ENCODE measurements around the gene RPS16.

Gene RPS16

DNA sequence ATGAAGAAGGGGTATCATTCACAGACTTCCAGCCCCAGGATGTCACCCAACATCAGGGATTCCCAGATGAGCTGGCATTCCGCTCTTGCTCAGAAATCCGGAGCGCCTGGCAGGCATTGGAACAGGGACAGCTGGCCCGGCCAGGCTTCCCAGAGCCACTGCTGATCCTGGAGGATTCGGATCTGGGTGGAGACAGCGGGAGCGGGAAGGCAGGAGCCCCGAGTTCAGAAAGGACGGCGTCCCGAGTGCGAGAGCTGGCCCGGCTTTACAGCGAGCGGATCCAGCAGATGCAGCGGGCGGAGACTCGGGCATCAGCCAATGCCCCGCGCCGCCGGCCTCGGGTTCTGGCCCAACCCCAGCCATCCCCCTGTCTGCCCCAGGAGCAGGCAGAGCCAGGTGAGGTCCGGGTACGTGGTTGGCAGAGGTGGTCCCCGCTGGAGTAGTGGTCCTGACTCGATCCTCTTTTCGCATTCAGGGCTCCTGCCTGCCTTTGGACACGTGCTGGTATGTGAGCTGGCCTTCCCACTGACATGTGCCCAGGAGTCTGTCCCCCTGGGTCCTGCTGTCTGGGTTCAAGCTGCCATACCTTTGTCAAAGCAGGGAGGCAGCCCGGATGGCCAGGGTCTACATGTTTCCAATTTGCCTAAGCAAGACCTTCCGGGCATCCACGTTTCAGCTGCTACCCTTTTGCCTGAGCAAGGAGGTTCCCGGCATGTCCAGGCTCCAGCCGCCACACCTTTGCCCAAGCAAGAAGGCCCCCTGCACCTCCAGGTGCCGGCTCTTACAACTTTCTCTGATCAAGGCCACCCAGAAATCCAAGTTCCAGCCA is 12.3 kb downstream of the RPS16 start:
- in situ Hi-C loops (cut with HindIII; ENCODE audit: low sequenced_read_pairs) = no loop called here

DNA sequence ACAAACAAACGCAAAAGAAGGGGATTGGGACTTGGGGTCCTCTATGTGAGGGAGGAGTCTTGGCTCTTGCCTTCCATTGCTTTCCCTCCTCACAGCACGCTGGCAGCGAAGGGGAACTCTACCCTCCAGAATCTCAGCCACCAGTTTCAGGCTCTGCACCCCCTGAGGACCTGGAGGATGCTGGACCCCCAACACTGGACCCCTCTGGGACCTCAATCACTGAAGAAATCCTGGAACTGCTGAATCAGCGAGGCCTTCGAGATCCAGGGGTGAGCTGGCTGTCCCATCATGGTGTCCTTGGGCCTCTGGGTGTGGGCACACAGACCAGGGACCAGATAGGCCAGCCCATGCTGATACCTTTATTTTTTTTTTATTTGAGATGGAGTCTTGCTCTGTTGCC is 13.7 kb downstream of the RPS16 start:
- in situ Hi-C loops (cut with HindIII; ENCODE audit: low sequenced_read_pairs) = no loop called here

DNA sequence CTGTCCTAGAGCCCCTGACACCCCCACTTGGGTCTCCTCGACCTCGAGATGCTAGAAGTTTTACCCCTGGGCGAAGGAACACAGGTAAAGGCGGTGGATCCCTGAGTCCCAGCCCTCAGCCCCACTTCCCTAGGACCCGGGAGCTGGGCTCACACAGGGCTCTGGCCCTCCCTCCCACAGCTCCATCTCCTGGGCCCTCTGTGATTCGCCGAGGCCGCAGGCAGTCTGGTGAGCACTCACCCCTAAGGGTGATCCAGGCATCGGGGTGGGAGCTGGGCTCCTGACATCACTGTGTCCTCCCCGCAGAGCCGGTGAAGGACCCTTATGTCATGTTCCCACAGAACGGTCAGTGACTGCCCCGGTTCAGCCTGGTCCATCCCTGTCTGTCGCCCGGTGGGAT is 15.0 kb downstream of the RPS16 start:
- in situ Hi-C loops (cut with HindIII; ENCODE audit: low sequenced_read_pairs) = no loop called here

DNA sequence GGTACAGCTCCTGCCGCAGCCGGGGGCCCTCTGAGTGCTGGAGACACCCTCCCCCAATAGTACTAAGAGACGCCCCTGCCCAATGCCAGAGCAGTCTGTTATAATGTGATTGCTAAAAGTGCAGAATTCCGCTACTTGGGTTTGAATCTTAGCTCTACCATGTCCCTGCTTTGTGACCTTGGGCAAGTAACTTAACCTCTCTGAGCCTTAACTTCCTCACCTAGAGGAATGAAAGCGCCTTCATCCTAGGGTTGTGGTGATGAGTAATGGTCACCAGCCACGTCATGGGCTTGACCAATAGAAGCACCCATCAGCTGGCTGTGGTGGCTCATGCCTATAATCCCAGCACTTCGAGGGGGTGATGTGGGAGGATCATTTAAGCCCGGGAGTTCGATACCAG is 16.7 kb downstream of the RPS16 start:
- in situ Hi-C loops (cut with HindIII; ENCODE audit: low sequenced_read_pairs) = no loop called here

DNA sequence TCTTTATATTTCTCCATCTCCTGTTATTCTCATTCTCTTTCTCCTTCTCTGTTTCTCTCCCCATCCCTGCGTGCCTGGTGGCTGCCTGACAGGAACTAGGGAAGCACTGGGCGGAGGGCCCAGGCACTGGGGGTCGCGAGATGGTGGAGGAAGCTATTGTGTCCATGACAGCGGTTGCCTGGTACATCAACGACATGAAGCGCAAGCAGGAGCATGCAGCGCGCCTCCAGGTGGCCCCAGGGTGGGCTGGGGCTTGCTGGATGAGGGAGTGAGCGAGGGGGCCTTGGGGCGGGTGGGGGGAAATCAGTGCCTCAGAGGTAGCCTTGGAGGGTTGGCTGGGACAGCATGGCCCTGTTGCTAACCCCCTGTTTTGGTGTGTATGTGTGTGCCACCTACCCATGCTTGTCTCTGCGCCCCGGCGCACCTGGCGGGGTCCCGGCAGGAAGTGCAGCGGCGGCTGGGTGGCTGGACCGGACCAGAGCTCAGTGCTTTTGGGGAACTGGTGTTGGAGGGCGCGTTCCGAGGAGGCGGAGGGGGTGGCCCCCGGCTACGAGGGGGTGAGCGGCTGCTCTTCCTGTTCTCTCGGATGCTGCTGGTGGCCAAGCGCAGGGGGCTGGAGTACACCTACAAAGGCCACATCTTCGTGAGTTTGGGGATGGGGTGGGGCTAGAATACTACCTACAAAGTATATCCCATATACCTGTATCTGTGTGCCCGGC is 18.1 kb downstream of the RPS16 start:
- in situ Hi-C loops (cut with HindIII; ENCODE audit: low sequenced_read_pairs) = no loop called here

DNA sequence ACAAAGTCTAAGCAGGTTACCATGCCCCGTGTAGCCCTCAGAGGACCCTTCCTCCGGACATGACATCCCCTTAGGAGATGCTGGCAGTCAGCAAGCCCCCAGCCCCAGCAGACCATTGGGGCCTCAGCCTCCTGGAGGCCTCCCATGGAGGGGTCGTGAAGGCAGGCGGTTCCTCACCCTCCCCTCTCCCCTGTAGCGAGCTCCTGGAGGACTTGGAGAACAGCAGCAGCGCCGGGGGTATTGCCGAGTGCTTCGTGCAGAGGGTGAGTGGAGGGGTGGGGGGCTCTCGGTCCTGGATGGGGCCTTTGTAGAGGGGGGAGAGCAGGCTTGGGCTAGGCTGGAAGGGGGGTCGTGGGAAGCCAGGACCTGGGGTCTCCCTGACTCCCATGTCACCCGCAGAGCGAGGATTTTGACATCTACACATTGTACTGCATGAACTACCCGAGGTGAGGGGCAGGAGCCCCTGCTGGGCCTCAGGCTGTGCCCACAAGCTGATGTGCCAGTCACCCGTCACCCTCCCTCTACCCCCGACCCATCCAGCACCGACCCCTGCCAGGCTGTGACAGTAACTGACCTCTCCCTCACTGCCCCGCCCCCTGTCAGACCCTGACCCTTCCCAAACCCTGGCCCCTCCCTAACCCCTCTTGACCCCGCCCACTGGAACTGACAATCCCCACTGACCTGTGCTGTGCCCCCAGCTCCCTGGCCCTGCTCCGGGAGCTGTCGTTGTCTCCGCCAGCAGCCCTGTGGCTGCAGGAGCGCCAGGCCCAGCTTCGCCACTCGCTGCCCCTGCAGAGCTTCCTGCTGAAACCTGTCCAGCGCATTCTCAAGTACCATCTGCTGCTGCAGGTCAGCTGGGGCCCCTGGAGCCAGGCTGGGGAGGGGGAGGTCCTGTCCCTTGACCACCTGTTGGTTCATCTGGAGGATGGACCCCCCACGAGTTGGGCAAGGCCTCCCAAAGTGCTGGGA is 19.3 kb downstream of the RPS16 start:
- in situ Hi-C loops (cut with HindIII; ENCODE audit: low sequenced_read_pairs) = no loop called here

DNA sequence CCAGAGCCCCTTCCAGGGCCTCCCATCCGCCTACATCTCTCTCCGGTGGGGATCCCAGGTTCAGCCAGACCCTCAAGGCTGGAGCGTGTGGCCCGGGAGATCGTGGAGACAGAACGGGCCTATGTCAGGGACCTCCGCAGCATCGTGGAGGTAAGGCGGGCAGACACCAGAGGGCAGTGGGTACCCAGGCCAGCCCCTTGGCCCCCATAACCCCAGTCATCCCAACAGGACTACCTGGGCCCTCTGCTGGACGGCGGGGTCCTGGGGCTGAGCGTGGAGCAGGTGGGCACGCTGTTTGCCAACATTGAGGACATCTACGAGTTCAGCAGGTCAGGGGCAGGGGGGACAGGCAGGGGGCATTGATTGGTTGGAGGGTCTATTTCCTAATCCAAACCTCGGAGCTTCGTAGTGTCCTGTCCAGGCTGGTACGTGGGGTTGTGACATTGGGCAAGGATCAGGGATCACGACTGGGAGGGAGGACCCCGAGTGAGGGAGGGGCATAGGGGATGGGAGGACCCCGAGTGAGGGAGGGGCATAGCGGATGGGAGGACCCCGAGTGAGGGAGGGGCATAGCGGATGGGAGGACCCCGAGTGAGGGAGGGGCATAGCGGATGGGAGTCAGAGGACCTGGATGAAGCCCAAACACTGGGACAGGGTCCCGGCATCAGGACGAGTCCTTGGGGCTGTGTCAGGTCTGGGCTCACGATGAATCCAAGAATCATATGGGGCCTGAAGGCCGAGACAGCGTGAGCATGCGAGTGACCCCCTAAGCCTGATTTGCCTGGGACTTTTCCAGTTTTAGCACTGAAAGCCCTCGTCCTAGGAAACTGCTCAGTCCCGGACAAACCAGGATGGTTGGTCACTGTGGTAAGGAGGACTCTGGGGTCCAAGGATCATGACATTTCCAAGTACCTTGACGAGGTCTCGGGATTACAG is 20.4 kb downstream of the RPS16 start:
- in situ Hi-C loops (cut with HindIII; ENCODE audit: low sequenced_read_pairs) = no loop called here

DNA sequence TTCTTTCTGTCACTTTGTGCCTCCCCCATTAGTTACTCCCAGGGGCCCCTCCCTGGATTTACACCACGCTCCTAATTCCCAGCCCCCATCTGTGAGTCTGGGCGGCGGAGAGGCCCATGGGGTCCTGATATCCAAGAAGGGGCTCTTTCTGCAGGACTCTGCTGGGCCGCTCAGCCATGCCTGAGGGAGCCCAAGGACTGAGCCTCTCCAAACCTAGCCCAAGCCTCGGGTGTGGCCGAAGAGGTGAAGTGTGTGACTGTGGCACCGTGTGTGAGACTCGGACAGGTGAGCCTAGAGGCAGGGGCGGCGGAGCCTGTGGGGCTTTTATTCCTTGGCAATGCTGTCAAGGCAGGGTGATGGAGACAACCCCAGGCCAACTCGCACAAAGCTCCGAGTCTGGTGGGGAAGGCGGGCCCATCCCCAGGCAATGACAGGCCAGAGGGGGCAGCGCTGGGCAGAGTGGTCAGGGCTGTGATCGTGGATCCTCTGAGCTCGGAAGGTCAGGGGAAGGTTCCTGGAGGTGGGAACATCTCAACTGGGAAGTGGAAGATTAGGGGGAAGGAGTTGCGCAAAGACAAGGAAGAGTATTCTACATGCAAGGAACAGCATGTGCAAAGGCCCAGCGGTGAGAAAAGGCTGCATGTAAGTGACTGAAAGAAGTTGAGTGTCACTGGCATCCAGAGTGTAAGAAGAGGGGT is 21.7 kb downstream of the RPS16 start:
- in situ Hi-C loops (cut with HindIII; ENCODE audit: low sequenced_read_pairs) = no loop called here

DNA sequence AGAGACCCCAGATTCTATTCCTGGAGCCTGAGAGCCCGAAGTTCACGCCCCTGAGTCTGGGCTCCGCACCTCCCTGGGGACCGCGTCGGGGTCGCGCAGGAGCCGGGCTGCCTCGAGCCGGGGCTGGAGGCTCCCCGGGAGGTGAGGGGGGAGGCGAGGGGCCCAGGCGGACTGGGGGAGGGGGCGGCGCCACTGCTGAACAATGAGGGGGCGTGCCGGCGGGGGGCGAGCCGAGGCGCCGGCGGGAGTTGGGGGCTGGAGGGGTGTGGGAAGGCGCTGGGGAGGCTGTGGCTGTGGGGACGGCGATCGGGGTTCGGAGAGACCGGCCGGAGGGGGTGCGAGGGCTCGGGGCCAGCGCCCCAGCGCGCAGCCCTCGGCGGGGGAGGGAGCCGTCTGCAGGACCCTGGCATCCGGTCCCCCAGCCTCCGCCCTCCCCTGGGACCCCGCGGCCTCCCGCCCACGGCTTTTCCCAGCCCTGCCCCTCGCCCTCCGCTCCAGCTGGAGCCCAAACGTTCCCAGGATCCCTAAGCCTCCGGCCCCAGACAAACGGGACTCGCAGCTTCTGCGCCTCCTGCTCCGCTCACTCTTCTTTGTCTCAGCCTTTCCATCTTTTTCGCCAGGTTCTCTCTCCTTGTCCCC is 22.4 kb downstream of the RPS16 start:
- in situ Hi-C loops (cut with HindIII; ENCODE audit: low sequenced_read_pairs) = no loop called here

DNA sequence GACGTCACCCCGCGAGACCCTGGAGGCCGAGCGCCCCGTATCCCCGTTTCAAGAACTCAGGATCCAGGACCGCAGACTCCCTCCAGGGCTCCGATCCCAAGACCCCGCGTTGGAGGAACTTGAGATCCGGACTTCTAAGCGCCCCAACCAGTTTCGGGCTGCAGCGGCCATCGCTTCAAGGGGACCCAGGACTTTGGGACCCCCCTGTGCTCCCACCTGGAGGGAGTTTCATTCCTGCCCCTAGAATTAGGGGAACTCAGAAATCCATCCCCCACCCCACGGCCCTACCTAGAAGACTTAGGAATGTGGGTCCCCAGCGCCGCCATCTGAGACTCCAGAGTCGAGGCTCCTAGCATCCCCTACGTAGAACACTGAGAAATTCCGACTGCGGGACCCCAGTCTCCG is 22.9 kb downstream of the RPS16 start:
- in situ Hi-C loops (cut with HindIII; ENCODE audit: low sequenced_read_pairs) = no loop called here

DNA sequence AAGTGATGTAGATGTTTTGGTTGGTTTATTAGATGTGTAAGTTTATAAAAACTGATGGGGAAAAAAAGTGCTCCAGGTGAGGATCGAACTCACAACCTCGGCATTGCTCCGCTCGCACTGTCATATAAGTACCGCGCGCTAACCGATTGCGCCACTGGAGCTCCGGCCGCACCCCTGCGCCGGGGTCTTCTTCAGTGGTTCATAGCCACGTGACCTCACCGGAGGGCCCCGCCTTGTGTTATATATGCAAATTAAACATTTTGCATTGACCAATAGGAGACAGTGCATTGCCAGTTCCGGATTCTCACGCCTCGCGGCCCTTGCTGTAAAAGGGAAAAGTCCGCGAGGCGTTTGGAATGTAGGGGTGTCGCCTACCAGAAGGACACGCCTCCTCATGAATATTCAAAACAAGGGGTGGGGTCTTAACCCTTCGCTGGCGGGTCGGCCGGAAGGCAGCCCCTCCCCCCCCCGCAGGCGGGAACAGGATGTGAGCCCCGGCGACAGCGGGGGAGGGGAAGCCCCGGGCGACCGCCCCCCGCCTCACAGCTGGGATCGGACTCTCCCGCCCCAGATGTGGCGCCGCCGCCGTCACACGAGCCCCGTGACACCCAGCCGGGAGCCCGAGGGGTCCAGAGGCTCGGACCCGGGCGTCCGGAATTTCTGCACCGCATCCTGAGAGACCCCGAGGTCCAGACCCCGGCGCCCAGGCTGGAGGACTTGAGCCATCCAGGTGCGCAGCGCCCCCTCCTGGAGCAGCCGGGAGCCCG is 23.5 kb downstream of the RPS16 start, which contains the start of gene PLEKHG2:
Gene PLEKHG2 (plus strand): TSS at position 570 of the 767 bp plus-strand sequence. CDS start 1,418 bp downstream, outside the sequence.
- in situ Hi-C loops (cut with HindIII; ENCODE audit: low sequenced_read_pairs) = no loop called here

DNA sequence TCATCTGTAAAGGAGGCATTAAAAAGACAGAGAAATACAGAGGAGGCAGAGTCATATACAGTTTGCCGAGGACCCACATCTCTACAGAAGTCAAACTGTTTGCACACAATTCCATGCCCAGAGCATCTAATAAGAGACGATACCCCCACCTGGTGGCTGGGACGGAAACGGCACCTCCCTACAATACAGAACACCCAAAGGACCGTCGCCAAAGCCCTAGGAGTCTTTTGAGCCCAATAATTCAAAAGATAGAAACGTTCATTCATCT is 24.0 kb downstream of the RPS16 start:
- in situ Hi-C loops (cut with HindIII; ENCODE audit: low sequenced_read_pairs) = no loop called here

DNA sequence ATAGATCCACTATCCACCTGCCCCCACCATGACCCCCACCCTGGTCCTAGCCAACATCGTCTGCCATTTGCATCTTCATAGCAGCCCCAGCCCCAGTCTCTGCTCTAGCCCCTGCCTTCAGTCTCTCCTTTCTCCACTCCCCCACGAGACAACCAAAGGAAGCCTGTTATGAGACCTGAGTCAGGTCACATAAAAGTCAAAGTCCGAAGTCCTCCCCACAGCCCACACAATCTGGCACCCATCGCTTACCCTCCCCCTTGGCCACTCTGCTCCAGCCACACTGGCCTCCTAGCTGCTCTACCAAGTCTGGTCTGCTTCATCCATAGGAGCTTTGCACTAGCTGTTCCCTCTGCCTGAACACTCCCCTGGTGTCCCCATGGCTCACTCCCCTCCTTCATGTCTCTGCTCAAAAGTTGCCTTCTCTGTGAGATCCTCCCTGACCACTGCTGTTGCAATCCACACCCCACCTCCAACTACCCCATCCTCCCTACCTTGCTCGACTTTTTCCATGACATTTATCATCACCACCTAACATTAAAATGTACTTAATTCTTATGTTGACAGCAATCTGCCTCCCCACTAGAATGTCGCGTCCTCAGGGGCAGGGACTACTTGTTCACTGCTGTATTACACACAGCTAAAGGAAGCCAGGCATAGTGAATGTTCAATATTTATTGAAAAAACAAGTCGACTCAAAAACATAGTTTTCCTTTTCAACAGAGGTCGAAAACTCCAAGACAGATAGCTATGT is 24.5 kb downstream of the RPS16 start:
- in situ Hi-C loops (cut with HindIII; ENCODE audit: low sequenced_read_pairs) = no loop called here

DNA sequence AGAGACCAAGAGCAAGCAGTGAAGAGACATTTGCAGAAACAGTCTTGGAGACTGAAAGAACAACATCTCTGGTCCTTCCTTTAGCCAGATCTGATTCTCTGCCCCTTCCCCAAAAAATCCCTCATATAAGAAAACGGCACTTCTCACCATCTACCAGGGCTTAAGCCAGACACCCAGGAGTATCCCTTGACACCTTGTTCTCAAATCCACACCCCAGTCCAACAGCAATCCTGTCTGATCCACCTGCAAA is 25.0 kb downstream of the RPS16 start:
- in situ Hi-C loops (cut with HindIII; ENCODE audit: low sequenced_read_pairs) = no loop called here

DNA sequence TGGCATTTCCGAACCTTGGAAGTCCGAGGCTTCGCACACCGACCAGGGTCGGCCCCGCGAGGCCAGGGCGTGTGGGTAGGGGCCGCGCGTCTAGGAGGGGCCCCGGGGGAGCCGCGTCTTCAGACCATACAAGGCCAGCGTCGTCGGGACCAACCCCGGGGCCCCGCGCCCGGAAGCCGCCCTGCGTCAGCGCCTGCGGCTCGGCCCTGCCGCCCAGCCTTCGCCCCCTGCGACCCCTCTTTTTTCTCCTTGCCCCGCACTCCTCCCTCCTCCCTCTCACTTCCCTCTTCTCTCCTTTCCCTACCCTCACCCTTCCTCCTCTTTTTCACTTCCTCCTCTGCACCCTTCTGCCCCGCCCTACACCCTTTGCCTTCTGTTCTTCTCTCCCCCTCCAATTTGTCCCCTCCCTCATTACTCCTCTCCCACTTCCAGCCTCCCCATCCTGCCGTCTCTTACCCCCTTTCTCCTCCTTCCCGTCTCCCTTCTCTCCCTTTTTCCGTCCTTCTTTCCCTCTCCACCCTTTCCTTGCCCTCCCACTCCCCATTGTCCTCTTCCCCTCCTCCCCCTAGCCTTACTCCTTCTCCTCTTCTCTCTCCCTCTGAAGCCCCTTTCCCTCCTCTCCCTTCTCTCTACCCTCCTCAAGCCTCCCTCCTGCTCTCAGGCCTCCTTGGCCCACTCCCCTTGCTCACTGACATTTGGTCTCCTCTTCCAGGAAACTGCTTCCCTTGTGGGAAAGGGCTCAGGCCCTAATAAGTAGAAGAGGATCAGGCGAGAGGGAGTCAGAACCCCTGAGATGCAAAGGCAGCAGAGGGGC is 25.5 kb downstream of the RPS16 start:
- in situ Hi-C loops (cut with HindIII; ENCODE audit: low sequenced_read_pairs) = no loop called here

DNA sequence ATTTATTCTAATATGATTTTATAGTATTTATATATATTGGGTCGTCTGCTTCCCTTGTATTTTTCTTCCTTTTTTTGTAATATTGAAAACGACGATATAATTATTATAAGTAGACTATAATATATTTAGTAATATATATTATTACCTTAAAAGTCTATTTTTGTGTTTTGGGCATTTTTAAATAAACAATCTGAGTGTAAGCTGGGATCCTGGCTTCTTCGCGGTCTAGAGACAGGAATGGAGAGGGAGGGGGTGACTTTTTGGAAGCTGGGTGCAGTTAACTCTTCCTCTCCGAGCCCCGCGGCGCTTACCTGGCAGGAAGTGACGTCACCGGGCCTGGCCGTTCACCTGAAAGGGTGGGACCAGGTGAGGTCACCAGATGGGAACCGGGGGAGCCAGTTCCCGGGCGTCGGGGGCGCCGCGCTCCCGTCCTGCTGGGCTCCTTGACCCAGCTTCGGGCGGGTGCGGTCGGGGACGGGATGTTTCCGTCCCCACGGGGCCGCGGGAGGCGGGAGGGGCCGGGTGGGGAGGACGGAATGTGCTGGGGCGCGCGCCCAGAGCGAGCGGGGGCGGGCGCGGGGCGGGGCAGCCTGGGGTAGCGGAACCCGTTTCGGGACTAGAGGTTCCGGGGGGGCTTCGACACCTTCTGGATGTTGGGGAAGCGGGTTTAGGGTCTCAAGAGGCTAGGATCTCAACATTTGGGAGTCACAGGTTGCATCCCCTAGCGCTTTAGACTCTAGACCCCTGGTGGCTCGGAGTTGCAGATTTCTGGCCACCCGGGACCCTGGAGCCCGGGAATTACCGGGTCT is 26.3 kb downstream of the RPS16 start:
- in situ Hi-C loops (cut with HindIII; ENCODE audit: low sequenced_read_pairs) = no loop called here
